ENCODE measurements around the gene SERPINA9. TPM values are rescaled to one million over a fixed set of nuclear protein-coding genes. Genes with fewer than 3 reads are reported as not detected.
"Not testable (repeated sequence)": the region's sequence is repeated elsewhere in the genome, so short reads cannot be mapped to it uniquely, and the experiment has no call there.

Gene SERPINA9
- total and polyA plus RNA-seq, 4 donors, result not detected

- ATAC-seq (ENCODE audit: insufficient read depth, low FRiP score) (no peak), DNase-seq (no peak)
- TF ChIP-seq CTCF (IDR thresholded peaks at IDR 0.05; ENCODE audit: control extremely low read depth, extremely low read depth), result no peak
- Histone ChIP-seq H3K4me3 (no peak overlapping the region), H3K27me3 (ENCODE audit: control insufficient read depth in 3 of 3, insufficient read depth in 3 of 3, low read length in 2 of 3) (no peaks in the 10 kb centered on the region), H3K9me3 (ENCODE audit: control insufficient read depth in 4 of 4, insufficient read depth in 3 of 4, low read length in 3 of 4) (peaks cover 0 to 11% (median 3%) of the 10 kb centered on the region in 4 donors), H3K9ac (ENCODE audit: insufficient read depth in 1 of 2, low read length in 2 of 2) (no peak overlapping the region), H3K4me1 (ENCODE audit: control insufficient read depth in 5 of 5, insufficient read depth in 5 of 5, low read length in 5 of 5) (peaks cover 0 to 9% (median 0%) of the 10 kb centered on the region in 5 donors), H3K27ac (ENCODE audit: low read depth in 1 of 2, low read length in 1 of 2) (no peak overlapping the region), H3K36me3 (ENCODE audit: control insufficient read depth in 4 of 4, insufficient read depth in 4 of 4, low read length in 4 of 4) (no peaks in the 10 kb centered on the region)
- WGBS, 2 donors, result 83 to 90% methylated on average over 7 of the region's 7 CpGs
Observed at GRCh38 chr14:94483729-94484275, 7.8 kb upstream of the SERPINA9 start.

GRCh38 chr14:94483071-94483451 is 7.1 kb upstream of the SERPINA9 start:
- no peaks in the 10 kb centered on the region for H3K36me3 ChIP-seq (ENCODE audit: control insufficient read depth in 4 of 4, insufficient read depth in 4 of 4, low read length in 4 of 4)
- no peak for TF ChIP-seq CTCF (IDR thresholded peaks at IDR 0.05; ENCODE audit: control extremely low read depth, extremely low read depth)
- 93 to 97% methylated on average over 10 of the region's 10 CpGs for WGBS, 2 donors
- H3K9ac ChIP-seq (ENCODE audit: insufficient read depth in 1 of 2, low read length in 2 of 2), result no peak overlapping the region
- peaks cover 0 to 9% (median 0%) of the 10 kb centered on the region in 5 donors for H3K4me1 ChIP-seq (ENCODE audit: control insufficient read depth in 5 of 5, insufficient read depth in 5 of 5, low read length in 5 of 5)
- peaks cover 0 to 13% (median 4%) of the 10 kb centered on the region in 4 donors for H3K9me3 ChIP-seq (ENCODE audit: control insufficient read depth in 4 of 4, insufficient read depth in 3 of 4, low read length in 3 of 4)
- no peak overlapping the region for H3K4me3 ChIP-seq
- no peak overlapping the region for H3K27ac ChIP-seq (ENCODE audit: low read depth in 1 of 2, low read length in 1 of 2)
- ATAC-seq (ENCODE audit: insufficient read depth, low FRiP score) (no peak), DNase-seq (no peak)
- H3K27me3 ChIP-seq (ENCODE audit: control insufficient read depth in 3 of 3, insufficient read depth in 3 of 3, low read length in 2 of 3), result no peaks in the 10 kb centered on the region

DNA sequence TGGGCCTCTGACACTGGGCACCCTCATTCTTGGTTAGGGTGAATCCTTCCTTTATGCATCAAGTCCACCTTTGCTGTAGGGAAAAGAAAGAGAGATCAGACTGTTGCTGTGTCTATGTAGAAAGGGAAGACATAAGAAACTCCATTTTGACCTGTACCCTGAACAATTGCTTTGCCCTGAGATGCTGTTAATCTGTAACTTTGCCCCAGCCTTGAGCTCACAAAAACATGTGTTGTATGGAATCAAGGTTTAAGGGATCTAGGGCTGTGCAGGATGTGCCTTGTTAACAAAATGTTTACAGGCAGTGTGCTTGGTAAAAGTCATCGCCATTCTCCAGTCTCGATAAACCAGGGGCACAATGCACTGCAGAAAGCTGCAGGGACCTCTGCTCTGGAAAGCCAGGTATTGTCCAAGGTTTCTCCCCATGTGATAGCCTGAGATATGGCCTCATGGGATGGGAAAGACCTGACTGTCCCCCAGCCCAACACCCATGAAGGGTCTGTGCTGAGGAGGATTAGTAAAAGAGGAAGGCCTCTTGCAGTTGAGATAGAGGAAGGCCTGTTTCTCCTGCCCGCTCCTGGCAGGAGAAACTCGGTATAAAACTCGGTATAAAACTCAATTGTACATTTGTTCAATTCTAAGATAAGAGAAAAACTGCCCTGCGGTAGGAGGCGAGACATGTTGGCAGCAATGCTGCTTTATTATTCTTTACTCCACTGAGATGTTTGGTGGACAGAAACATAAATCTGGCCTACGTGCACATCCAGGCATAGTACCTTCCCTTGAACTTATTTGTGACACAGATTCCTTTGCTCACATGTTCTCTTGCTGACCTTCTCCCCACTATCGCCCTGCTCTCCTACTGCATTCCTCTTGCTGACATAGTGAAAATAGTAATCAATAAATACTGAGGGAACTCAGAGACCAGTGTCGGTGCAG is 6.4 kb upstream of the SERPINA9 start:
- H3K27ac ChIP-seq (ENCODE audit: low read depth in 1 of 2, low read length in 1 of 2); H3K27me3 ChIP-seq (ENCODE audit: control insufficient read depth in 3 of 3, insufficient read depth in 3 of 3, low read length in 2 of 3); H3K9ac ChIP-seq (ENCODE audit: insufficient read depth in 1 of 2, low read length in 2 of 2); H3K4me1 ChIP-seq (ENCODE audit: control insufficient read depth in 5 of 5, insufficient read depth in 5 of 5, low read length in 5 of 5); DNase-seq; H3K4me3 ChIP-seq; ATAC-seq (ENCODE audit: insufficient read depth, low FRiP score); H3K36me3 ChIP-seq (ENCODE audit: control insufficient read depth in 4 of 4, insufficient read depth in 4 of 4, low read length in 4 of 4): not testable (repeated sequence)
- WGBS, 2 donors, result 80 to 88% methylated on average over 10 of the region's 10 CpGs
- peaks cover 0 to 13% (median 4%) of the 10 kb centered on the region in 4 donors for H3K9me3 ChIP-seq (ENCODE audit: control insufficient read depth in 4 of 4, insufficient read depth in 3 of 4, low read length in 3 of 4)

DNA sequence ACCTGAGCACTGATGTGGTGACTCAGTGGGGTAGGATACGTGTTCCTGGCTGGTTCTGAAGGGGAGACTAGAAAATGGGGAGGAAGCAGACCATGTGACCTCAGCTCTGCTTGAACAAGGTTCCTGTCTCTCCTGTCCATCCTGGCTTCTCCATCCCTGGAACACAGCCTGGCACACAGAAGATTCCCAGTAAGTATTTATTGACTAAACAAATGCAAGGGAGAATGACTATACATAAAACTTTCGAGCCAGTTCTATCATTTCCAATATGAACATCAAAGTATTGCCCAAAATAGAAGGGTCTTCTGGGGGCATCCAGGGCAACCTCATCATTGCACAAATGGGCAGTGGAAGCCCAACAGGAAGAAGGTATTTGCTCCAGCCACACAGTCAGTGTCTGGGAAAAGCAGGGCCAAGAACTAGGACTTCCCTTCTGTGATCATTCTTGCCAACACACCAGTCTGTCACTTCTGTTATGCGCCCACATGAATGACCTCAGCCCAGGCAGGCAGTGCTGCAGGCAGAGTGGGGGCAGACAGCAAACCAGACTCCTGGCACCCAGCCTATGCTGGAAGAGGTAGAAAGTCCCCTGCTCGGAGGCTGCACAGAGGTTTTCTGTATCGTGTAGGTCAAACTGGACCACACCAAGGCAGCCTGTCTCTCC is 5.6 kb upstream of the SERPINA9 start:
- H3K36me3 ChIP-seq (ENCODE audit: control insufficient read depth in 4 of 4, insufficient read depth in 4 of 4, low read length in 4 of 4), result no peaks in the 10 kb centered on the region
- H3K9me3 ChIP-seq (ENCODE audit: control insufficient read depth in 4 of 4, insufficient read depth in 3 of 4, low read length in 3 of 4), result peaks cover 0 to 13% (median 4%) of the 10 kb centered on the region in 4 donors
- TF ChIP-seq CTCF (IDR thresholded peaks at IDR 0.05; ENCODE audit: control extremely low read depth, extremely low read depth), result no peak
- WGBS, 2 donors, result 75 to 91% methylated on average over 5 of the region's 5 CpGs
- no peak overlapping the region for H3K9ac ChIP-seq (ENCODE audit: insufficient read depth in 1 of 2, low read length in 2 of 2)
- H3K4me3 ChIP-seq, result no peak overlapping the region
- ATAC-seq (ENCODE audit: insufficient read depth, low FRiP score) (no peak), DNase-seq (no peak)
- H3K4me1 ChIP-seq (ENCODE audit: control insufficient read depth in 5 of 5, insufficient read depth in 5 of 5, low read length in 5 of 5), result peaks cover 0 to 6% (median 0%) of the 10 kb centered on the region in 5 donors
- no peak overlapping the region for H3K27ac ChIP-seq (ENCODE audit: low read depth in 1 of 2, low read length in 1 of 2)
- H3K27me3 ChIP-seq (ENCODE audit: control insufficient read depth in 3 of 3, insufficient read depth in 3 of 3, low read length in 2 of 3), result no peaks in the 10 kb centered on the region

Measured in lung (tissue), 12 donors.